DMS 273 (cell line): Measurements from ENCODE around the gene SHH.

Source experiments
- DNase-seq: peaks from one replicate; lab custom pipeline; 2025; ENCODE audit not compliant: unreplicated experiment; lab: John Stamatoyannopoulos, UW

The SHH gene

DNA sequence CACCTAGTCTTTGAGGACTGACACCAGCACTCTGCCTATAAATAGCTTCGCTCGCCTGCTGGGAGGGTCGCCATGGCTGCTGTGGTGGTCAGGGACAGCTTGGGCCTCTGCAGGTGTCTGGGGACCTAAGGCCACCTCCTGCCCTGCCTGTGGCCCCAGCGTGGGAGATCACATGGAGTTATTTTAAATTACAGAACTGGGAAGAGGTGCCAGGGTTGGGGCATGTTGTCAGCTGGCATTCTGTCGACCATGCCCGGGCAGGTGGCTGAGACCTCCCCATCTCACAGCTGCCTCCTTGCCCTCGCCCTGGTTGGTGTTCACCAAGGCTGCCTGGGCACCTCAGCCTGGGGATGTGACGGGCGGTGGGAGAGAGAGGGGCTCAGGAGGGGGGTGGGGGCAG, 18.1 kb downstream of the SHH start:
- DNase-seq, result no peak

DNA sequence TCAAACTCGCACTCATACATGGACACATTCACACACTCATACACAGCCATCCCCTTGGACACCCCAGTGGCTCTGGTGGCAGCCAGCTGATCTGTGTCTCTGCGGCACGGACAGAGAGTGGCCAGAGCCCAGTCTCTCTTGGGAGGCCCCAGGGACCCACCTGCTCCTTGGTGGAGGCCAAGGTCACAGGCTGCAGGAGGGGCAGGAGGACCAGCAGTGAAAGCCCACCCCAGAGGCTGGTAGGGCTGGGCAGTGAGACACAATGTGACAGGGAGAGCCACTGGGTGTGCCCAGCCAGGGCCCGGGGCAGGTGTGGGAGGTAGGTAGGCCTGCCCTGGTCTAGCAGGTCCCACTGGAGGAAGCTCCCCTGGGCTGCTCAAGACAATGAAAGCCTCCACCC, 18.5 kb downstream of the SHH start:
- no peak for DNase-seq

- no peak for DNase-seq
Measured at GRCh38 chr7:155792999-155793560, 19.2 kb downstream of the SHH start.

GRCh38 chr7:155792315-155792960, 19.8 kb downstream of the SHH start:
- DNase-seq, result no peak

GRCh38 chr7:155791836-155792235, 20.4 kb downstream of the SHH start:
- peak; percentile 50 for DNase-seq

DNA sequence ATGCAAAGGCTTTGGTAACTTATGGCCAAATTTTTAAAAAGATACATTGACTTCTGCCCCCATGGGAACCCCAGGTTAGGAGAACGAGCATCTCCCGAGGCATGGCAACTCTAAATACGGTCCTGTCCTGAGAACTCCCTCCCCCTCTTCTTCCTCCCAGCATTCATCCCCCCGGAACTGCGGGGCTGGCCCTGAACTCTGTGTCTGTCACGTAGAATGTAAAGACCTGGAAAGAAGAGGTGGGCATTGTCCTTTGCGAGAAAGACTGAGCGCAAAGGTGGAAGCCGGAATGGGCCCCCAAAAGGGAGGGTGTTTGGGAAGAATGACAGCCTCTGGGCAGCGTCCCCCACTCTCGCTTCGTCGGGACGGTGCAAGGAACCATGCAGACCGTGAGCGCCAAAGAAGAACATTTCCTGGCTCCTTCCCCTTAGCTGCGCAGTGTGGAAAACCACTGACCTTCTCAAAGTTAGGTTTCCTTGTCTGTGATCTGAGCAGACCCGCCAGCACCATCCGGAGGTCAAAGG, 21.0 kb downstream of the SHH start:
- no peak for DNase-seq

DNA sequence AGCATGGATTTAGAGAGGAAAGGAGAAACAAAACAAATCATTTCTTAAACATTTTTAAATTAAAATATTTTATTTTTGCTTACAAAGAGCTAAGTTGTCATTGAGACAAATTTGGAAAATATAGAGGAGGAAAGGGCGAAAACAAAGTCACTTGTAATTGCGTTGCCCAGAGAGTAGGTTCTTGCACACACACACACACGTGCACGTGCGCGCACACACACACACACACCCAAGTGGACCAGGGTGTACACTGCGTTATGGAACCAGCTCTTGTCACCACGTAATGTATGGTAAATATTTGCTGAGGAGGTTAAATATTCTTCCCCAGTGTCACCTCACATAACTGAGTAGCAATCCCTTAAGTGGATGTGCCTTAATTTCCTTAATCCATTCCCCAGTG, 21.6 kb downstream of the SHH start:
- no peak for DNase-seq

- DNase-seq, result peak; percentile 48
Measured at GRCh38 chr7:155789001-155789725, 23.1 kb downstream of the SHH start.

DNA sequence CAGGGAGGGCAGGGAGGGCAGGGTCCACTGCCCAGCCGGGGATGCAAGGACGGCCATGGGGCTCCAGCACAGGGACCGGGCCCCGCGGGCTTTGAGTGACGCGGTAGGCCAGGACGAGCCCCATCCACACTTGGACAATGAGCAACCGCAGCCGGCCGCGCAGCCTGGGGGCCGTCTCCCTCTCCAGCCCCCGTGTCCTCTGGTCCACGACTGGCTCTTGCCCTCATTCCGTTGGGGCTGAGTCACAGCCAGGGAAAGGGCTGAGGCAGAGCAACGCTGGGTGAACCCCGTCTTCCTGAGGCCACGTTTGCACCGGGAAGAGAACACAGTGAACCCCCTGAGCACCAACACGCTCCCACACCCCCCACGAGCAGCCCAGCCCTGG, 23.7 kb downstream of the SHH start:
- no peak for DNase-seq

- DNase-seq, result peak; percentile 67
Measured at GRCh38 chr7:155787171-155787851, 25.0 kb downstream of the SHH start.

DNA sequence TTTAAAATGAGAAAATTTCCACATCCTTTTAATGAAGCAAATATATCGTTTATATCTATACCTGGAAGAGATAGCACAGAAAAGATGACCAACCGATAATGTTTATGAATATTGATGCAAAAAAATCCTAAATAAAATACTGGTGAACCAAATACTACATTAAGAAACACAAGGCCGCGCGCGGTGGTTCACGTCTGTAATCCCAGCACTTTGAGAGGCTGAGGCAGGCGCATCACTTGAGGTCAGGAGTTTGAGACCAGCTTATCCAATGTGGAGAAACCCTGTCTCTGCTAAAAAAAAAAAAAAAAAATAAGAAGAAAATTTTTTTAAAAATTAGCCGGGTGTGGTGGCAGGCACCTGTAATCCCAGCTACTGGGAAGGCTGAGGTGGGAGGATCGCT, 25.8 kb downstream of the SHH start:
- no peak for DNase-seq

DNA sequence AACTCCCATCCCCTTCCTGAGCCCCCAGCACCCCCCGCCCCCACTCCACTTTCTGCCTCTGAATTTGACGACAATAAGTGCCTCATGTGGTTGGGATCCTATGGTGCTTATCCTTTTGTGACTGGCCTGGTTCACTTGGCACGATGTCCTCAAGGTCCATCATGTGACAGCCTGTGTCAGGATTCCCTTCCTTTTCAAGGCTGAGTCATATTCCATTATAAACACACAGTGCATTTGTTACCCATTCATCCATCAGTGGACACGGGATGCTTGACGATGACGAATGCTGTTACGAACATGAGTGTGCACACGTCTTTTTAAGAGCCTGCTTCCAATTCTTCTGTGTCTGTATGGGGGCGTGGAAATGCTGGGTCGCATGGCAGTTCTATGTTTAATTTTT, 26.7 kb downstream of the SHH start:
- no peak for DNase-seq

DNA sequence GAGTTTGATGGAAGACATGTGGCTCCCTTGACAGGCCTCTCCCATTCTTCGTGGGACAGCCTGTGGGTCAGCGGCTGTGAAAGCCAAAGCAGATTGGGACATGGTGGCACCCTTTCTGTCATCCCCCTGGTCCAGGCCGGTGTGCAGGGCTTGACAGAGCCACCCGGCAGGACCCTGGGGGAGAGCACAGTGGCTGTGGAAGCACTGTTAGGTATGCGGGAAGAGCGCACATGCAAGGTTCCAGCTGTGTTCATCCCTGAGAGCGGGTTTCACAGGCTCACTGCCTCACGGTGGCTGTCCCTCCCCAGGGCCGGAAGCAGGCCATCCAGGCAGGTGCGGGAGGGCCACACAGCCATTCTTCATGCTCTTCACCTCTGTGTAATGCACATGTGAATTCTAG, 29.8 kb downstream of the SHH start:
- DNase-seq, result no peak

DNA sequence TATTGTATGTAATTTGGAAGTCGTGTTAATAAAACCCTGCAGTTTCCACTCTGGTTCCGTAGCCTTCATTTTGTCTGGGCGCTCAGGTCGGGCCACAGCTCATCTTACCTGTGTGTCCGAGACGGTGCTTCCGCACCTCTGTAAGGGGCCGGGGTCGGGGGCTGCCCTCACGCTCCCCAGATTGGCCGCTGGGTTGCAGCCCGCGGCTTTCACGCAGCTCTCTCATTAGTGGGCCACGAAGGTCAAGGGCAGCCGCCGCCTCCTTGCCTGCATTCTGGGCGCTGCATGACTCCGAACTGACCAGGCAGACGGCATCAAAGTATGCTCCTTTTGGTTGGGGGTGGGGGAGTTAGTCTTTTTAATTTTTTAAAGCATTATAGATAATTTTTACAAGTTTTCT, 30.8 kb downstream of the SHH start:
- no peak for DNase-seq

DNA sequence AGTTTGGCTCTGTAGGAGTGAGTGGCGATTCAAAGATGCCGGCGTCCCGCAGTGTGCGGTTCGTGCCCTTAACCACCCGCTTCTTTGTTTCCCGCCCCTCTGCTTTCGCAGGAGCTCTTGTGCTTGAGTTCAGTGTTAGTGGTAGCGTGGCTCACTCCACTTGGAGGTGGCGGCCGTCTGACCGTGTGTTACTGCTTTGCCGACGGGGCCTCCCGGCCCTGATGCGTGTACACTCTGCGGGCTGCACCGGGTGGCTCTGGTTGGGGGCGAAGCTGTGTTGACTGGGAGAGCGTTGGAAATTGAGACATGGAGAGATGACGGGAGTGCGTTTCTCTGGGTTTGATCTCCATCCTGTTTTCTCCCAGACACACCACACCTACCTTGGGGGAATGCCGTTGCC, 31.4 kb downstream of the SHH start:
- no peak for DNase-seq

DNA sequence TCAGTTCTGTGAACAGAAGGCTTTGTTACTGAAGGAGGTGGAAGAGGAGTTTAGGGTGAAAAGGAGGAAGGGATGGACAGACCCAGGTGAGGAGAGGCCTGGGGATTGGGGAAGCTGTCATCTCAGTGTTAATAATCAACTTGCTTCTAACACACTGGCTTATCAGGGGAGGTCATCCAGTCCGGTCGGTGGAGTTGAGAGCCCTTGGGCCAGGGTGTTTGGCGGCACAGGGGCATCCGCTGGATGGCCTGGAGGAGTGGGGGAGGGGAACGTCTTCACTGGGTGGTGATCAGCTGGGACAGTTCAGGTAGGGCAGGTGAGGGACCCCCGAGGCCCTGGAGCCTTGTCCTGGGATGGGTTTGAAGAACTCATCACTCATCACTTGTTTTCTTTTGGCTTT, 33.9 kb downstream of the SHH start:
- no peak for DNase-seq

- no peak for DNase-seq
Measured at GRCh38 chr7:155776606-155777005, 35.7 kb downstream of the SHH start.

DNA sequence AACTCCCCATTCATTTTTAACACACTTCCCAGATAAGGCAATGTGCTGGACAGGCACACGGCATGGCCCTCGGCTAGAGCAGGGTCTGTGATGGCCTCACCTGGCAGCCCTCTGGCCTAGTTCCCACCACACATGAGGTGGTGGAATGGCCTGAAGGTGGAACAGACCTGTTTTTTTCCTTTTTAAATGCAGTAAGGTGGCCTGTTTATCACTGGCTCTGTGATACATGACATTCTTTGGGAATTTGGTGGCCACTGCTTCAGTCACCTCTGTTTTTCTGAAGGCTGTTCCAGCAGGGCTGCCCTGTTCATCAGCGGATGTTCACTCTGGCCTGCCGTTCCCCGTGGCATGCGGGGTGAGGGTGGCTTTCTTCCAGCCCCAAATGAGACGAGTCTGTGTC, 36.6 kb downstream of the SHH start:
- no peak for DNase-seq

DNA sequence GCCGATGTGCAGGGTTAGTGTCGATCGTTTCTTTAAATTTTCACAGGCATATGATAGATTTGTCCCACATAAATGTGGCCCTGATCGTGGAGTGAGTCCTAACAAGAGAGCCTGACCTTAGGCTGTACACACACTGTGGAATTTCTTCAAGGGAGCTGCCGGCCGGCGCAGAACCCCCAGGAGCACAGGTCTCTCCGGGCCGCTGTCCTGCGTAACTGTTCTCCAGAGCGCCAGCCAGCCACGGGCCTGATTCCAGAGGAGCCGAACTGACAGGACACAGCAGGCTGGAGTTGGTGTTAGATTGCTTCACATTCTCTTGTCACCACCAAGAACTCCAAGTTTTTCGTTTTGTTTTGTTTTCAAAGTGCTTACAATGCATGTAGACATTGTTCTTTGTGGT, 37.3 kb downstream of the SHH start:
- DNase-seq, result no peak

DNA sequence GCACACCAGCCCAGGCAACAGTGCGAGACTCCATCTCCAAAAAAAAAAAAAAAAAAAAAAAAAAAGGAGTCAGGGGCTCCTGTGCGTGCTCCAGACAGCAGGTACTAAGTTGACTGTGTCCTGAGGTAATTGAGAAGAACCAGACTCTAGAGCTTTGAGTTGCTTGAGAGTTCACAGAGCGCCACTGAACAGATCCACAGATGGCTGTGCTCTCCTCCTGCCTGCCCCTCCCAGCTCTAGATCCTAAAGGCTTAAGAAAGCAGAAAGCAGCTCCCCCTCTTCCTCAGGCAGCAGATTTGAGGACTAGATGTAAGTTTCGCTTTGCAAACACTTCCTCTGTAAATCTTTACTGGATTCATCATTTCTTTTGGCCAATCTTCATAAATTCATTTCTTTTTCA, 38.7 kb downstream of the SHH start:
- DNase-seq, result no peak

GRCh38 chr7:155770241-155770640, 42.0 kb downstream of the SHH start:
- DNase-seq, result no peak

DNA sequence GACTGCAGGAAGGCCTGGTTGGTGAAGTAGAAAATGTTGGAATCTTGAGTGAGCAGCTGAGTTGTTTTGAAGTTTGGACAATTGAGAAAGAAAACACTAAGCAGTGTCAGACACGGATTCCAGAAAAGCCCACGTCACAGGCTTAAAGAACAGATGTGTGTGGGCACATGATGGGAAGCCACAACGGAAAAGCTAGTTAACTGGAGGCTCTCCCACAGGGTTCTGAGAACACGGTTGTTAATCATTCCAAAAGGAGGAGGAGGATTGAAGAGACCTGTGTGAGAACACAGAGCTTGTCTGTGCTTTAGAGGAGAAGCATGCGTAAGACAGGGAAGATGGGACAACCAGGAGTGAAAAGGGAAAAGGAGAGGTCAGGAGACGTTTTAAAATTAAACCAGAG, 42.6 kb downstream of the SHH start:
- DNase-seq, result no peak
